Measurements from ENCODE around the gene SLC7A1.

SLC7A1 gene

DNA sequence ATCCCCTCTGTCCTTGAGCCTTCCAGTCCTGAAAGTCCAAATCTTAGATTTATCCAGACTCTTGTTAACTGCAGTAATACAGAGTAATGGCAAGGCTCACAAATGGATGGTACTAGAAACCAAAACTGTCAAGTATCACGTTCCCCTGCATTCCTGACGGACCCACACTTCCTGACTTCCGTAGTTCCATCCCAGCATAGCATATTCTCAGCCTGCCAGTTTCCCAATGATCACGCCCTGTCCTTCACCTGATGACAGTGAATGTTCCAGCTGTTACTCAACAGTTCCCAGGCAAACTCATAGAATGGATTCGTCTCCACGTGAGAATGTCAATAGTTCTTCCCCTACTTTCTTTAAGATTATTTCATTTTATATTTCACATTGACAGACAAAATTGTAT is 33.6 kb downstream of the SLC7A1 start:
- DNase-seq (ENCODE audit: low read depth in 2 of 2), result no peak

DNA sequence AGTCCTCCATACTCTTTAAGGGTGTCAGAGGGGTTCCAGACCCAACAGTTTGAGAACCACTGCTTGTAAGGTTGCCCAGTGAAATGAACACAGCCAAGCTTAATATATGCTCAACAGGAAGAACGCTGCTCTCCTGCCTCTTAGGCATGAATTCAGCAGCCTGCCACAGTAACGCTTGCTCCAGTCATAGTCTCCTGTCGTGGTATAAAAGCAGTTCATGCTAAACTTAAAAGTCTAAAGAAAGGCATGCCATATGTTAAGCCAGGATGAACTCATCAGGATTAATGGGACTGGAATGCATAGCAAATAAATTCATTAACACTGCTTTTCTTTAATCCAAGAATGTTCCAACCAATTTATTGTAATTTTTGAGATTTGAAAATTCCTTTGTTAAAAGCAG is 38.7 kb downstream of the SLC7A1 start:
- no peak for DNase-seq (ENCODE audit: low read depth in 2 of 2)

DNA sequence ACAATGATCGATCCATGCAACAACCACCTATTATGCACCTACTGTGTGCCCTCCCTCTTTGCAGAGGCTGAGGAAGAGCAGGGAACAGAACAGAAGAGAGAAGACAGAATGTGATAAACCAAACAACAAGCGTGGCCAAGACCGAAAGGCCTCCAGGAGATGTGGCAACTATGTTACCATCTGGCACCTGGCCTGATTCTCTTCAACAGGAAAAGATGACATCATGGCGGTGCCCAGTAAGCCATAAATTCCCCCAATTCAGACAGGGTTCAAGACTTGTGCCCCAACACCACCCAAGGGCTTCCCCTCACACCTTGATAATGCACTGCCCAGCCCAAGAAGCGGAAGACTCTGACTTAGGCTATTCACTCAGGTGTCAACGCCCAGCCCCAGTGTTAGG is 44.3 kb downstream of the SLC7A1 start:
- no peak for DNase-seq (ENCODE audit: low read depth in 2 of 2)

GRCh38 chr13:29550430-29550988 is 45.0 kb downstream of the SLC7A1 start:
- no peak for DNase-seq (ENCODE audit: low read depth in 2 of 2)

DNA sequence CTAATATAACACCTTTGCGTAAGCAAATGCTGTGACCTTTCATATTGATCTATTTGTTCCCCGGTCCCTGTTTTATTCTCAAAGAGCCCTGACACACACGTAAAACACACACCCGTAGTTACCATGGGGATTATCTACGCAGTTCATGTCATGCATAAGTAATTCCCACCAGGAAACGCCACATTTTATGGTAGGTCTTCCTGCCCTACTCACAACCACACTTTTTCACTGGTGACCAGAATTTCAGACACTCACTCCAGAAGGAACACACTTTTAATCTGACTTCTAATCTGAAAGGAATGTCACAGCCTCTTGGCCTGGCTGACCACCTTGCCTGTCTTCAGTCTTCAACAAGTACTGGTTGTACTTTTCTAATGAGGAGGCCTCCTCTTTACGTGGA is 46.8 kb downstream of the SLC7A1 start:
- no peak for DNase-seq (ENCODE audit: low read depth in 2 of 2)

DNA sequence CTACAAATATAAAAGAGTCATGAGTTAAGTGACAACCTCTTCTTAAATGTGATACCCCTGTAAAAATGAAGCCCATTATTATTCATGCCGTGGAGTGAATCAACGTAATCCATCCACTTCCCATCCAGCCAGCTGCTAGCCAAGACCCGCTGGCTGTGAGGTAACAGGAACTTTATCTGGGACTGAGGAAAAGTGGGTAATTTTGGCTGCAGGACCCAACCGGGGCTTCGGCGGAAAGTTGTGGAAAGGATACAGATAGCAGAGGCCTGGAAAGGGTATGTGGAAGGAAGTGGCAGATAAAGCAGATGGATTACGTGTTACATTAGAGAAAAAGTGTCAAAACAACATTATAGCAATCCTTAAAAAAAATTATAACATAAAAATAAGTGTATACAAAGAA is 48.3 kb downstream of the SLC7A1 start:
- no peak for DNase-seq (ENCODE audit: low read depth in 2 of 2)

GRCh38 chr13:29546662-29547061 is 48.8 kb downstream of the SLC7A1 start:
- DNase-seq (ENCODE audit: low read depth in 2 of 2), result no peak

- no peak for DNase-seq (ENCODE audit: low read depth in 2 of 2)
Measured at GRCh38 chr13:29545988-29546387, 49.5 kb downstream of the SLC7A1 start.

GRCh38 chr13:29543230-29544215 is 52.0 kb downstream of the SLC7A1 start:
- DNase-seq (ENCODE audit: low read depth in 2 of 2), result peak; percentile 26 to 44

DNA sequence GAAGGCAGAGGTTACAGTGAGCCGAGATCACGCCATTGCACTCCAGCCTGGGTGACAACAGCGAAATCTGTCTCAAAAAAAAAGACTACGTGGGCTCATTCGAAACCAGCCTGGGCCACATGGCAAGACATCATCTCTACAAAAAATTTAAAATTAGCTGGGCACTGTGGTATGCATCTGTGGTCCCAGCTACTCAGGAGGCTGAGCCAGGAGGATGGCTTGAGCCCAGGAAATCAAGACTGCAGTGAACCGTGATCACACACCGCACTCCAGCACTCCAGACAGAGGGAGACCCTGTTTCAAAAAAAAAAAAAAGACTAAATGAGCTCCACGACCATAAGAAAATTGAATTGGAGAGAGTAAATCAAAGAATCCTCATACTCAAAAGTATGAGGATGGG is 53.1 kb downstream of the SLC7A1 start:
- DNase-seq (ENCODE audit: low read depth in 2 of 2), result no peak

DNA sequence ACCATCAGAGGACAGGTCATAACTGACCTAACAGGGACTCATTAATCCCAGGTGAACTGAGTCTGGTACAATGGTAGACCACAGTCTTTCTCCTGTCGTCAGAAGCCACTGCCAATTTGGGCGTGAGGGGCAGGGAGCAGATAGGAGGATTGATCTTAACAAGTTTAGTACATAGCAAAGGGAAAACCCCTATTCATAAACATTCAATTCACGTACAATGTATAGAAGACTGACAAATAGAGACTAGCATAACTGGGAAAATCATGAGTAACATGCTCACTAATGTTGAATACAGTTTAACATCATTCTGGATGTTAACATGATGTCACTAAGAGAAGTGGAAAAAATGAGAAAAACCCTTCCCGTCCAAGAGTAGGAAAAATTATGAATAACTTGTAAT is 54.1 kb downstream of the SLC7A1 start:
- no peak for DNase-seq (ENCODE audit: low read depth in 2 of 2)

DNA sequence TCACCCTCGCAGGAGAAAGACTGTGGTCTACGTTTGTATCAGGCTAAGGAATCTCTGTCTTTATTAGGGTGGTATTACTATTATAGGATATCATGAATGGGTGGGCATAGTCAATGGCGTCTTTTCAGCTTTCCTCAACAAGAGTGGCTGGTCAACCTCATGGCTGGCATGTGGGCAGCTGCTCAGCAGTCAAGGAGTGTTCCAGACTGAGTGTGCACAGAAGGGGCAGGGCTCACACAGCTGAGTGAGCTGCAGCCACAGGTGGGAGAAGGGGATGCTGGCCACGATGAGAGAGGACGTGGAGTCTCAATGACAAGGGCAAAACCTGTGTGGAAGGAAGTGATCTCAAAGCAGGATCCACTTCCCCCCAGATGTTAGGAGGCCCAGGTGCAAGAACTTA is 54.7 kb downstream of the SLC7A1 start:
- DNase-seq (ENCODE audit: low read depth in 2 of 2), result no peak

- no peak for DNase-seq (ENCODE audit: low read depth in 2 of 2)
Measured at GRCh38 chr13:29540334-29540733, 55.2 kb downstream of the SLC7A1 start.

DNA sequence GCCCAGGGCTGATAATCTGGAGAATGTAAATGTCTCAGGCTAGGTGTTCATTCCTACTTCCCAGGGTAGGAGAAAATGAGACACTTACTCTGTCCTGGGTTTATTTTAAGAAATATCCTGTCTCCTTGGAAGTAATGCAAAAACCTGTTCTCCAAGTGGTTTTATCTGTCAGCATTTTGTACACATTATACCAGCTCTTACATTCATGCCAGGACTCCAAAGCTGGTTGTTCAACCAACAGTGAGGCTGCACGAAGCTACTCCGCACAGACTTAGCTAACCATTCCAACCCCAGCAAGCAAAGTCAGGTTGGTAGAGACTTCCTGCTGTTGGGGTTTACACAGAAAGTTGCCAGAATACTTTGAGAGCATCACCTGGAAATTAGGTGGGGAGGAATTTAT is 55.6 kb downstream of the SLC7A1 start:
- DNase-seq (ENCODE audit: low read depth in 2 of 2), result no peak

- DNase-seq (ENCODE audit: low read depth in 2 of 2), result no peak
Measured at GRCh38 chr13:29538652-29539040, 56.8 kb downstream of the SLC7A1 start.

DNA sequence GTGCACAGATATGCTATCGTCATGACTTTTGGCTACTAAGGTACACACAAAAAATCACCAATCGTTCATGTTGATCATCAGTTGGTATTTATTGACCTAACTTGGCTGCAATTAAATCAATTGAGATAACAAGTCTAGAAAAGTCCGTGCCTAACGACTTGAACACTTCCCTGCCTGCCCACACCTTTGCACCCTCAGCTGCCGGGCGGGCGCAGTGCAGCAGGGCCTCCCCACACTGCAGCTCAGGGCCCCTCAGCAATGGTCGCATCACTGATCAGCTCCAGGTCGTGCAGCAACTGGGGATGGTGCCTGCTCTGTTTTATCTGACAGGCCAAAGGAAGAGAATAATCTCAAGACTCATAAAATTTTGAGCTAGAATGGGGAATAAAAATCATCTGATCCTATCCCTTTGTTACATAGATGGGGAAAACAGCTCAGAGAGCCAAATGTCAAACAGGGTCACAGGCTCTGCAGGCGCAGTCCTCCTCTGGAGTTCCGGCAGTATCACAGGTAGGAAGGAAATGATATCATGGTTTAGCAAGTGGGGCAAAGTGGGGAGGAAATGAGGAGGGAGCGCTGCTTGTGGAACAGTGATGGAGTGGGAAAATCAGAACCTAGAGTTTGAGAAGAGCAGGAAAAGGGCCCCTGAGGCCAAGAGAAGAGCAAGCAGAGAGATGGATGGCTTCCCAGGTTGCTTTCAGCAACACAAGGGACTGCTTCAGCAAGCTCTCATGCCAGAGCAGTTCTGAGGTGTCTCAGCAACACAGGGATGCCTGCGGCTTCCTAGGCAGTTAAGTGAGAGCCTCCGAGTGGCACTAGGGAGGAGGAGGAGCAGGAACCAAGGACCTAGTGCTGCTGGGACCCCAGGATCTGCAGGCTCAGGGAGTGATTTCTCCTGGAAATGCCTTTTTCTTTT is 57.5 kb downstream of the SLC7A1 start:
- no peak for DNase-seq (ENCODE audit: low read depth in 2 of 2)

DNA sequence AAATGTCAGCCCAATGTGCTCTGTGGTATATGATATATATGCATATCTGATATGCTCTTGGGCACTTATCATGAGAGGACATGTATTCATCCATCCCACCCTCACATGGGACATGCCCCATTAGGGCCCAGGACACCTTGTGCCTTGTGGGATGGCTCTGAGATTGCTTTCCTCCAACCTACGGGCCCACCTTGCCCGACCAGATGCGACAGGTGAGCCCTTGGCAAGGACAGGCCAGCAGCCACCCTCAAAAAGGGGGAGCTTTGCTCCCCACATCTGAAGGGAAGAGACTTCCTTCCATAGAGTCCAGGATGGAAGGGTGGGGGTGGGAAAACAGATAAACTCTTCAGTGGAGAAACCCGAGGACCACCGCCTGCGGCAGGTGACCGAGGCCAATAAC is 58.6 kb downstream of the SLC7A1 start:
- no peak for DNase-seq (ENCODE audit: low read depth in 2 of 2)

DNA sequence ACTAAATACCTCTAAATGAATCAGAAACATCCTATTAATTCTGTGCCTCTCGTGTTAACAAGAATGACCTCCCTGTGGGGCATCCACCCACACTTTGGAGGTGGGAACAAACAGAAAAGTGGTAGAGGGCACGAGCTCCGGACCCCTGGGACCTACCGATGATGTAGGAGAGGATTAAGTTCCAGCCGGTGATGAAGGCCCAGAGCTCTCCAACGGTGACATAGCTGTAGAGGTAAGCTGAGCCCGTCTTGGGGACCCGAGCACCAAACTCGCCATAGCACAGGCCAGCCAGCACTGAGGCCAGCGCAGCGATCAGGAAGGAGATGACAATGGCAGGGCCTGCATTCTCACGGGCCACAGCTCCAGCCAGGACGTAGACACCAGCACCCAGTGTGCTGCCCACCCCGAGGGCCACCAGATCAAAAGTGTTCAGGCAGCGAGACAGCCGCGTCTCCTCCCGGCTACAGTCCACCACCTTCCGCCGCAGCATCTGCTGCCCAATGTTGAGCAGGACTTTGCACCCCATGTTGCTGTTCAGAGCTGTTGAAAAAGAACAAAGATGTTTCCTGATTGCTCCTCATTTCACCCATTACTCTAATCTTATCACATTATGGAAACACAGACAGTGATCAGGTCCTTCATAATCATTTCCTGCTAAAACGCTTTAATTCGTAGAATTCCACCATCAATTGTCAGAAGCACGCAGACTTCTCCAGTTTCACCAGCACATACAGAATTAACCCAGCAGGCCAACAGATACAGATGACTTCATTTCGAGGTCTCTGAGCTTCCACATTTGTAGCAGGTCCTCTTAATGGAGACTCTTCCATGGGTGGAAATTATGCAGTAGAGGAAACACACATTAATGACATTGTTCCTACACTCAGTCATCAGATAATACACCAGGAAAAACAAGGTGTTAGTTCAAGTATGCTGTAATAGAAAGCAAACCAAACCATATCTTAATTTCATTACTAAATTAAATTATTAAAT is 59.5 kb downstream of the SLC7A1 start:
- no peak for DNase-seq (ENCODE audit: low read depth in 2 of 2)

DNA sequence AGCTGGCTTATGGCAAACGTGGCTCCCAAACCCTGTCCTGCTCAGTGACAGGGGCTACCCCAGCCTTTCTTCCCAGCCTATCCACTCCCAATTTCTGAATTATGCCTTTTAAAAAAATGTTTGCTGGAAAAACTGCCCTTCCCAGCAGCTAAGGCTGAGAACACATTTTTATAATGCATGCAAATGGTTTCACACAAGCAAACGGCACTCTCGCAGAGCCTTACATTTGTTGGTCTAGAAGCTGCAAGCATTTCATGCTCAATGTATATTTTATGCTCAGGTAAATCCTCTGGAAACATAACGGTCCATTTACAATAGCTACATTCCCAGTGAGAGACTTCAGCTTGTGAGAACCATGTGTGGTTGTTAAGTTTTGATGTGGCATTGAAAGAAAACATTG is 61.4 kb downstream of the SLC7A1 start:
- DNase-seq (ENCODE audit: low read depth in 2 of 2), result no peak

- no peak for DNase-seq (ENCODE audit: low read depth in 2 of 2)
Measured at GRCh38 chr13:29532821-29533220, 62.7 kb downstream of the SLC7A1 start.

DNA sequence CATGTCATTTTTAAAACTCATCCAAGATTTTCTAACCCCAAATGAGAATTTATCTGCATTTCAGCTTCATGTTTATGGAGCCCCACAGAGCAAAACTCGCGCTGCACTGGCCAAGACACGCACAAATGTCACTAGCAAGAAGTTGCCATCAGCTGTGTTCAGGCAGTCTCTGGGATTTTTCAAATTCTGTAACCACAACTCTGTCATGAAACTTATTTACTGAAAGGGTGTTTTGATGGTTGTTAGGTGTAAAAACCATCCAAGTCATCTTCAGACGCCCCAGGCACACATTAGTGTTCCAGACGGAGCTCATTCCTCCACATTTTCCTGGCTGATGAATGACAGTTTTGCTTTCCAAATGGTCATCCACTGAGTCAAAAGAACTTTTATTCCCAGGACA is 63.4 kb downstream of the SLC7A1 start:
- no peak for DNase-seq (ENCODE audit: low read depth in 2 of 2)

All from activated CD4-positive, alpha-beta T cell treated with anti-CD3 and anti-CD28 coated beads for 24 hours (primary cell).